HFF-Myc (cell line): ENCODE measurements around the gene ANXA3.

Experiments
- DNase-seq: peaks from one replicate; pipeline ENCODE4 v3.0.0-alpha.2; 2011; ENCODE audit warnings: low read depth; ENCODE audit errors: extremely low read depth
- H3K4me3 ChIP-seq: replicated peaks from 2 replicates; pipeline ENCODE4 v1.5.1; 2011; ENCODE audit warnings: low read depth, mild to moderate bottlenecking, control low read depth, low read length
- TF ChIP-seq, protein P1 (sequence below): IDR thresholded peaks from 2 replicates; pipeline ENCODE4 v1.5.1; 2012; ENCODE audit warnings: mild to moderate bottlenecking, low read depth, low read length, control low read depth; ENCODE audit errors: missing control alignments

Gene ANXA3

DNA sequence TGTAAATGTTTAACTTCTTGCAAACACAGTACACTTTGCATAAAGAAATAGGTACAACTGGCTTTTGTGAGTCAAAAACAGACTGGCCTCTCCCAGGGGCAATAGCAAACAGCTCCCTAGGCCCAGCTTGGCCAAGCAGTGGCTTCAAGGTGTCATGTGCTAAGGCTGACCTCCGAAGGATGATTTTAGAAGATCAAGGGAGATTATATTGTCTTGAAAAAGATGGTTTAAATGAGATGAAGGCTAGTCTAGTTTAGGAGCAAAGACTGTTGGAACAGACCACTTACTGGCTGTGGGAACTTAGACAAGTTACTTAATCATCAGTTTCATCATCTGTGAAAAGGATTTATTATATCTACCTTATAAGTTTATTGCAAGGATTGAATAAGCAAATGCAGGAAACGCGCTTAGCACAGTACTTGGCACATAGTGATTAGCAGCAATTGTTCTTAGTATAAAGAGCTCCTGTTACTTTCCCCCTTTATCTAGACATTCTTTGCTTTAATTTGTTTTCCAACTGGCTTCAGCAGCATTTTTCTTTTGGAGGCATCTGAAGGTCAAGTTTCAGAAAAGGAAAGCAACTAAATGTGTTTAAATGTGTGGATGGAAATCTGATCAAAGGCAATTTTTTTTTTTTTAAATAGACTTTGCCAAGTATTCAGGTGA lies 17.2 kb downstream of the ANXA3 start:
- H3K4me3 ChIP-seq: no peak overlapping the region
- no peak for DNase-seq
- TF ChIP-seq, protein P1, sequence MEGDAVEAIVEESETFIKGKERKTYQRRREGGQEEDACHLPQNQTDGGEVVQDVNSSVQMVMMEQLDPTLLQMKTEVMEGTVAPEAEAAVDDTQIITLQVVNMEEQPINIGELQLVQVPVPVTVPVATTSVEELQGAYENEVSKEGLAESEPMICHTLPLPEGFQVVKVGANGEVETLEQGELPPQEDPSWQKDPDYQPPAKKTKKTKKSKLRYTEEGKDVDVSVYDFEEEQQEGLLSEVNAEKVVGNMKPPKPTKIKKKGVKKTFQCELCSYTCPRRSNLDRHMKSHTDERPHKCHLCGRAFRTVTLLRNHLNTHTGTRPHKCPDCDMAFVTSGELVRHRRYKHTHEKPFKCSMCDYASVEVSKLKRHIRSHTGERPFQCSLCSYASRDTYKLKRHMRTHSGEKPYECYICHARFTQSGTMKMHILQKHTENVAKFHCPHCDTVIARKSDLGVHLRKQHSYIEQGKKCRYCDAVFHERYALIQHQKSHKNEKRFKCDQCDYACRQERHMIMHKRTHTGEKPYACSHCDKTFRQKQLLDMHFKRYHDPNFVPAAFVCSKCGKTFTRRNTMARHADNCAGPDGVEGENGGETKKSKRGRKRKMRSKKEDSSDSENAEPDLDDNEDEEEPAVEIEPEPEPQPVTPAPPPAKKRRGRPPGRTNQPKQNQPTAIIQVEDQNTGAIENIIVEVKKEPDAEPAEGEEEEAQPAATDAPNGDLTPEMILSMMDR: no peak

DNA sequence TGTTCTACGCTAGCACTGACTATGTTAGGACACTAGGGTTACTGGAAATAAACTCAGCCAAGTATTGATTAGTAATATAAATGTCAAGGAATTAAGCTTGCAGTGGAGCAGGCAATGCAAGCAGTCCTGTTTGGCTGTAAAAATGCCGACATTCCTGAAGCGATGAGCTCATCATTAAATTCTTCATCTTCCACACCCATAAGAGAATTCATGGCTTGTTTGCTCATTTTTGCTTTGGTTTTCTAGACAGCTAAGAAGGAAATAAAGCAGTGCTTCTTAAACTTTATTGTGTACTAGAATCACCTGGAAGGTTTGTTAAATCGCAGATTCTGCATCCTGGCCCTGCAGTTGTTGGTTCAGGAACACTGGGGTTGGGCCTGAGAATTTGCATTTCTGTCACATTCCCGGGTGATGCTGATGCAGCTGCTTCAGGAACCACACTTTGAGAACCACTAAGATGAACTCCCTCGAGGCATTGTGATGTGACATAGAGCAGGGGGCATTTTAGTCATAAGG lies 17.8 kb downstream of the ANXA3 start:
- TF ChIP-seq, protein P1: no peak
- H3K4me3 ChIP-seq: no peak overlapping the region
- DNase-seq: no peak

DNA sequence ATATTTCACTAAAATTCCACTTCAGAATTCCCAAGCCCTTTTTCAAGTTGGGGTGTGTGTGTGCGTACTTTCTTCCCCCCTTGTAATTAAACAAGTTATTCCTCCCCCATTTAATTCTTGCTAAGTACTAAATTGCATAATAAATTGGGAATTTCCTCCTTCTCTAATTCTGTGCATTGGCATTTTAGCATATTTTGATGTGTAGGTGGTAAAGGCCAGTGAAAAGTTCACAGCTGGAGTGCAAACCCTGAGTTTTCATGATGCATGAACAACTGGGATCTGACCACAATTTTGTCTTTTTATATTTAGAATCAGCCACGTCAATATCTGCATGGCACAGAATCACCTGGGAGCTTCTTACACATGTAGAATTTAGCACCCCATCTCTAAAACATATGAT lies 18.5 kb downstream of the ANXA3 start:
- TF ChIP-seq, protein P1: no peak
- no peak for DNase-seq
- no peak overlapping the region for H3K4me3 ChIP-seq

DNA sequence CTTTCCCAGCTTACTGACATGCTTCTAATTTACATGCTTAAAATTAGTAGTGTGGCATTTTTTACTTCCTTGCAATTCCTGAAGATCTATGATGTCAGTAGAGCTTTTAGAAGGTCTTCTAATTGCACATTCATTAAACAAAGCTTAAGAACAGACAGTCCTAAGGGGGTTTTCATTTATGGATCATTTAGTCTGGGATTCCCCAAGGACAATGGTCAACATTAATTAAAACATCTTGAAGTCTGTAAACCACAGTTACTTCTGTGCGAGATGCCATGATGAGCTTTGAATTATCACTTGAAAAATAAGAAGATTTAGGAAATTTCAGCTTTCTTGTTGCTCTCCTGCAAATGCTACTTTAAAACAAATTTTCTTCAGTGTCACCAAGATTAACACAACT lies 20.2 kb downstream of the ANXA3 start:
- no peak for DNase-seq
- no peak overlapping the region for H3K4me3 ChIP-seq
- TF ChIP-seq, protein P1: no peak

DNA sequence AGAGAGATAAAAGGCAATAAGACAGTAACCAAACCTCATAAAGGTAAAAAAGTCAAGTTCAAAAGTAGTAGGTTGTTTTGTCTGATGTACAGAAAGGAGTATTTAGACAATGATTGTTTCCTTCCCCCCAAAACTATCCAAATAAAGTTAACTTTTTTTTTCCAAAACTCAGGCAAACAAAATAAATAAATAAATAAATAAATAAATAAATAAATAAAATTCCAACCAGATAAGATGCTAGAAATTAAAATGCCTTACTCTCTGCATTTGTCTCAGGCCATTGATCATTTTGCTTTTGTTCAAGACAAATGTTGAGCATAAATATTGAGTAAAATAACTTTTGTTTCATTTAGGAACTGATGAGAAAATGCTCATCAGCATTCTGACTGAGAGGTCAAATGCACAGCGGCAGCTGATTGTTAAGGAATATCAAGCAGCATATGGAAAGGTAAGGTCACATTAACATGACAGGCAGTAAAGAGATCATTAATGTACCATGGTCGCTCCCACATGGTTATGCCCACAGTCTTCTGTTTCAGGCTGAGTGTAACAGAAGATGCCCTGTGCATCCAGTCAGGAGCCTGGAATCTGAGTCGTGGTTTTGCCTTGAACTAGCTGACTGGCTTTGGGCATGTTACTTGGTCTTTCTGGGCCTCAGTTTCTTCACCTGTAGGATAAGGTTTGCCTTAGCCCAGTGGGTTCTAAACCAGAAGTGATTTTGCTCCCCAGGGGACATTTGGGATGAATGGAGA lies 27.3 kb downstream of the ANXA3 start:
- TF ChIP-seq, protein P1: no peak
- DNase-seq: no peak
- no peak overlapping the region for H3K4me3 ChIP-seq

DNA sequence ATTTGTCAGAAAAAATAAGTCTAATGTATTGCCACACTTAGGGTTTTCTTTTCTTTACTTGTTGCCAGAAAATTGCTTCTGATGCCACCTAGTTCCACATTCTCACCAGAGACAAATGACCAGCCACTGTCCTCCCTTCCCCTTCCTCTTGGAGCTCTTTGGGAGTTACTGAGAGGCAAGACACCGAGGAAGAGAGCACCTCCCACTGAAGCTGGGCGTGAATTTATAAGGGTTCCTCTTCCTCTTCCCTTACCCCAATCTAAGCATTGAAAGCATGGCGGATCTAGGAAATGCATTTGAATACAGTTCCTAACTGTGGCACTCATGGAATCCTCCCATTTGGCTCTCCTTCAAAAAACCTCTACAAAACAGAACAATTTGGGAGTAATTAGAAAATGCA lies 30.0 kb downstream of the ANXA3 start:
- TF ChIP-seq, protein P1: no peak
- H3K4me3 ChIP-seq: no peak overlapping the region
- DNase-seq: no peak
